Adrenal gland (tissue), 5 donors: ENCODE results near the gene MAGOH.

ENCODE experiments used
- POLR2A ChIP-seq, 2 donors: fragments of 450-650 bp; IDR thresholded peaks; one replicate each; pipeline ENCODE4 v1.6.1; 2017; ENCODE audit warnings: antibody characterized with exemption in 2 of 2, mild to moderate bottlenecking in 2 of 2, moderate library complexity in 1 of 2
- TF ChIP-seq, protein P1 (sequence below), 6 experiments: fragments of 450-650 bp in 4 of 6; fragments of 200-600 bp in 2 of 6; sonication (generic) in 1 of 6; IDR thresholded peaks; 1 replicate in 5 of 6; 2 replicates in 1 of 6; pipeline versions ENCODE4 v1.5.1 to v1.8.0; 2016 to 2021; ENCODE audit warnings: antibody characterized with exemption in 6 of 6, mild to moderate bottlenecking in 2 of 6, moderate library complexity in 1 of 6
- donor health status: DM: no; HTN: no; CAD: no.

DNA sequence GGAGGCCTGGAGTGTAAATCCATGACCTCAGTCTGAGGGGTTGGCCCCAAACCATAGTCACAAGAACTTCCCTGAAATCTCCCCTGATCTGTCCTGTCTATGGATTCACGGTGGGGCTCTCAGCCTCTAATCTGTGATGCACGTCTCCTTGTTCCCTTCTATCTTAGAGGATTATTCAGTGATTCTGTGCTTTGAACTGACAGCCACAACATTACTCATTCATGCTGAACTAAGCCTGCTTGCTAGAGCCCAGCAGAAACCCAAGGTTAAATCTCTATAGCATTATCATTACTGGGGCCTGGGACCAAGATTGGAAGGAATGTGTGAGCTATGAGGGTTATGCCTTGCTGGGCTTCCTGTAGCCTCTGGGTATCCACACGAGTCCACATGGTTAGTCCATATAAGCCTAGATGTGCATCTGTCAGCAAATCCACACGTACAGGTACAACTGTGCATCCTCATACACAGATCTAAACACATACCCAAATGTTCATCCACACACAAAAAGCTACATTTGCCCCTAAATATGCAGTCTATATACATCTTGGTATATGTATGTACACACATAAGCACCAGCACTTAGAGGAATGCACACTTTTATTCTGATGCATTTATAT lies 22.4 kb upstream of the MAGOH start:
- TF ChIP-seq, protein P1, sequence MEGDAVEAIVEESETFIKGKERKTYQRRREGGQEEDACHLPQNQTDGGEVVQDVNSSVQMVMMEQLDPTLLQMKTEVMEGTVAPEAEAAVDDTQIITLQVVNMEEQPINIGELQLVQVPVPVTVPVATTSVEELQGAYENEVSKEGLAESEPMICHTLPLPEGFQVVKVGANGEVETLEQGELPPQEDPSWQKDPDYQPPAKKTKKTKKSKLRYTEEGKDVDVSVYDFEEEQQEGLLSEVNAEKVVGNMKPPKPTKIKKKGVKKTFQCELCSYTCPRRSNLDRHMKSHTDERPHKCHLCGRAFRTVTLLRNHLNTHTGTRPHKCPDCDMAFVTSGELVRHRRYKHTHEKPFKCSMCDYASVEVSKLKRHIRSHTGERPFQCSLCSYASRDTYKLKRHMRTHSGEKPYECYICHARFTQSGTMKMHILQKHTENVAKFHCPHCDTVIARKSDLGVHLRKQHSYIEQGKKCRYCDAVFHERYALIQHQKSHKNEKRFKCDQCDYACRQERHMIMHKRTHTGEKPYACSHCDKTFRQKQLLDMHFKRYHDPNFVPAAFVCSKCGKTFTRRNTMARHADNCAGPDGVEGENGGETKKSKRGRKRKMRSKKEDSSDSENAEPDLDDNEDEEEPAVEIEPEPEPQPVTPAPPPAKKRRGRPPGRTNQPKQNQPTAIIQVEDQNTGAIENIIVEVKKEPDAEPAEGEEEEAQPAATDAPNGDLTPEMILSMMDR (IDR thresholded peaks at IDR 0.05), result no peak
- TF ChIP-seq POLR2A (IDR thresholded peaks at IDR 0.05), result no peak
